Measurements from ENCODE around the gene ZNF224. TPM values are rescaled to one million over a fixed set of nuclear protein-coding genes. Genes with fewer than 3 reads are reported as not detected.

Gene ZNF224
- total and polyA plus RNA-seq, 2 of the 4 experiments (the other 2 are of a cell fraction): 10.3 to 26.3 TPM

- no peak for TF ChIP-seq SMC3 (IDR thresholded peaks at IDR 0.05; ENCODE audit: low read depth, low read length)
- TF ChIP-seq USF2 (IDR thresholded peaks at IDR 0.05; ENCODE audit: low read depth, low read length): no peak
- TF ChIP-seq RCOR1 (IDR thresholded peaks at IDR 0.05; ENCODE audit: insufficient replicate concordance, low read length): no peak
- TF ChIP-seq CEBPB (IDR thresholded peaks at IDR 0.05; ENCODE audit: low read depth, low read length): no peak
- no peak for TF ChIP-seq RFX5 (IDR thresholded peaks at IDR 0.05; ENCODE audit: low read depth, low read length)
- no peak for TF ChIP-seq RAD21 (IDR thresholded peaks at IDR 0.05; ENCODE audit: low read length)
- TF ChIP-seq ELK1 (IDR thresholded peaks at IDR 0.05; ENCODE audit: borderline replicate concordance, low read depth, low read length): no peak
- no peak for TF ChIP-seq CHD1 (IDR thresholded peaks at IDR 0.05; ENCODE audit: low read depth, low read length)
- no peaks in the 10 kb centered on the region for H3K9me1 ChIP-seq (ENCODE audit: insufficient read depth, low read length)
- no peak overlapping the region for H2BK5ac ChIP-seq (ENCODE audit: low read depth, low read length, poor library complexity, severe bottlenecking)
- H2BK20ac ChIP-seq (ENCODE audit: low read depth, low read length): no peak overlapping the region
- no peak overlapping the region for H3K9ac ChIP-seq (ENCODE audit: low read depth, low read length)
- H3K27ac ChIP-seq (ENCODE audit: insufficient read depth, low read length): no peak overlapping the region
- no peak overlapping the region for H3K56ac ChIP-seq (ENCODE audit: extremely low read depth, insufficient read depth, low read length)
- no peak overlapping the region for H3K18ac ChIP-seq (ENCODE audit: low read depth, low read length)
- no peak overlapping the region for H2AK9ac ChIP-seq (replicated peaks; ENCODE audit: low read depth, low read length, poor library complexity)
- ChIA-PET POLR2A (ENCODE audit: unreplicated experiment) (no interaction called here), CTCF (no interaction called here)
- H3K36me3 ChIP-seq (ENCODE audit: control insufficient read depth, insufficient read depth, low read length): peaks cover 26% of the 10 kb centered on the region
- no peak overlapping the region for H2BK15ac ChIP-seq (ENCODE audit: low read depth, low read length)
- intact Hi-C loops (cut with micrococcal nuclease): no loop called here
- dilution Hi-C loops (cut with HindIII; ENCODE audit: low sequenced_read_pairs, unreplicated experiment): no loop called here
- H3K79me1 ChIP-seq (ENCODE audit: low read depth in 1 of 2, low read length in 2 of 2): peaks cover 5 to 19% of the 10 kb centered on the region in 2 experiments; a peak in 3 of 4 replicates
- H3K23ac ChIP-seq (ENCODE audit: low read depth, low read length): no peak overlapping the region
- peaks cover 31% of the 10 kb centered on the region for H3K9me3 ChIP-seq (ENCODE audit: control insufficient read depth, insufficient read depth, low read length)
- H3K4ac ChIP-seq (ENCODE audit: low read depth, low read length): no peak overlapping the region
- no peak overlapping the region for H2AFZ ChIP-seq (replicated peaks; ENCODE audit: low read length, poor library complexity)
- no peak overlapping the region for H2AK5ac ChIP-seq (ENCODE audit: low read depth, low read length)
- no peak for DNase-seq
- BruUV-seq (replicated peaks): no TSS peak
- no peak overlapping the region for H3K4me3 ChIP-seq (ENCODE audit: insufficient read depth, low read depth, low read length)
- no peaks in the 10 kb centered on the region for H4K20me1 ChIP-seq (ENCODE audit: insufficient read depth, low read length)
- H2BK120ac ChIP-seq (ENCODE audit: low read depth, low read length): no peak overlapping the region
- H3K14ac ChIP-seq (replicated peaks; ENCODE audit: low read depth, low read length): no peak overlapping the region
- H4K5ac ChIP-seq (ENCODE audit: low read depth, low read length): no peak overlapping the region
- in situ Hi-C loops (cut with MboI; ENCODE audit: low sequenced_read_pairs): no loop called here
- no peaks in the 10 kb centered on the region for H3K27me3 ChIP-seq (ENCODE audit: control insufficient read depth, insufficient read depth, low read length)
- H4K8ac ChIP-seq (ENCODE audit: low read depth in 2 of 2, low read length in 2 of 2): no peak overlapping the region
- H3K4me1 ChIP-seq (ENCODE audit: control insufficient read depth, insufficient read depth, low read length): no peaks in the 10 kb centered on the region
- no peak overlapping the region for H3K4me2 ChIP-seq (ENCODE audit: low read depth, low read length)
- no peak overlapping the region for H4K91ac ChIP-seq (ENCODE audit: insufficient read depth, low read depth, low read length)
- ATAC-seq (ENCODE audit: low read depth): no peak
Measured at GRCh38 chr19:44109458-44109857, 15.3 kb downstream of the ZNF224 start.

Measured in IMR-90 (cell line).